DMS53 treated with DMSO at 0.1 percent for 48 hours (cell line): ENCODE data around the gene C10orf88.
"Not testable (repeated sequence)": the region's sequence is repeated elsewhere in the genome, so short reads cannot be mapped to it uniquely, and the experiment has no call there.

Experiments used
- DNase-seq: peaks from one replicate; lab custom pipeline; 2025; ENCODE audit not compliant: unreplicated experiment; lab: John Stamatoyannopoulos, UW

The C10orf88 gene

DNA sequence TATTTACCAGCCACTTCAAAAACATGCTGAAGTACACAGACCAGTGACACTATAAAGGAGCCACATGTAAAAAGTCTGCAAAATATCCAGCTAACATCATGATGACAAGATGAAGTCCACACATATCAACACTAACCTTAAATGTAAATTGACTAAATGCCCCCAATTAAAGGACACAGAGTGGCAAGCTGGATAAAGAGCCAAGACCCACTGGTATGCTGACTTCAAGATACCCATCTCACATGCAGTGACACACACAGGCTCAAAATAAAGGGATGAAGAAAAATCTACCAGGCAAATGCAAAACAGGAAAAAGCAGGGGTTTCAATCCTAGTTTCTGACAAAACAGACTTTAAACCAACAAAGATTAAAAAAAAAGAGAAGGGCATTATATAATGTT lies 12.9 kb upstream of the C10orf88 start:
- no peak for DNase-seq

GRCh38 chr10:122962405-122962804 lies 8.4 kb upstream of the C10orf88 start:
- DNase-seq = no peak

GRCh38 chr10:122957474-122957873 lies 3.4 kb upstream of the C10orf88 start:
- no peak for DNase-seq

- DNase-seq = no peak
Observed at GRCh38 chr10:122955892-122956291, 1.9 kb upstream of the C10orf88 start.

GRCh38 chr10:122954731-122955050 lies 664 bp upstream of the C10orf88 start:
- no peak for DNase-seq

DNA sequence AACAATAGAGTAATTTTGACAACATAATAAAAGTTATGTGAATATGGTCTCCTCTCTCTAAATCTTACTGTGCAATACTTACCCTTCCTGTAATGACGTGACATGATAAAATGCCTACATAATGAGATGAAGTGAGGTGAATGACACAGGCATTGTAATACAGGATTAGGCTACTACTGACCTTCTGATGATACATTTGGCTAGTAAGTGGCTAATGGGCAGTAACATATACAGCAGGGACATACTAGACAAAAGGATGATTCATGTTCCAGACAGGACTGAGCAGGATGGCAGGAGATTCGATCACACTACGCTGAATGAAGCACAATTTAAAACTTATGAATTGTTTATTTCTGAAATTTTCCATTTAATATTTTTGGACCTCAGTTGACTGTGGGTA lies 4.7 kb downstream of the C10orf88 start:
- no peak for DNase-seq

- no peak for DNase-seq
Observed at GRCh38 chr10:122939856-122940543, 14.0 kb downstream of the C10orf88 start.

DNA sequence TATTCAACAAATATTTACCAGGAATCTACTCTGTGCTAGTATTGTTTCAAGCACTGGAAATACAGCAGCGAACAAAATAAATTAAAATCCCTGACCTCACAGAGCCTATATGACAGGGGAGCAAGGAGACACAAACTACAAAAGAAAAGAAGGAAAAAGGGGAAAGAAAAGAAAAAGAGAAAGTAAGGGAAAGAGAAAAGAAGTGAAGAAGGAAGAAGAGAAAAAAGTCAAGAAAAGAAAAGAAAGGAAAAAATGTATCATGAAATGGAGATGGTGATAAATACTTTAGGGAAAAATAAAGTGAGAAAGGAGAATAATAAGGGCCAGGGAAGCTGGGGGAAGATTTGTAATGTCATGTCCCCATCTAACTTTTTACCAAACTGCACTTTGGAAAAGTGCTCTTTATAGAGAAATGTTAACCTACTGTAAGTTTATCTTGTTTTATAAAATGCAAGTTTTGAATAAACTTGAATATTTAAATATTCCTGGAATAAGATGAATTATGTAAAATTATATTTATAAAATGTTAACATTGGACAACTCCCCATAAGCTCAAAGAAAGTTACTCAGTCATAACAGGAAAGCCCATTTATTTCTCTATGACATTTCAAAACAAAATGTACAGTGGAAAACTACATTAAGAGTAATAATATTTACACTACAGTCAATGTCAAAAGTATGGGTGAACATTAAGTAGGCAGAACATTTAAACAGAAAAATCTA lies 14.7 kb downstream of the C10orf88 start:
- no peak for DNase-seq

DNA sequence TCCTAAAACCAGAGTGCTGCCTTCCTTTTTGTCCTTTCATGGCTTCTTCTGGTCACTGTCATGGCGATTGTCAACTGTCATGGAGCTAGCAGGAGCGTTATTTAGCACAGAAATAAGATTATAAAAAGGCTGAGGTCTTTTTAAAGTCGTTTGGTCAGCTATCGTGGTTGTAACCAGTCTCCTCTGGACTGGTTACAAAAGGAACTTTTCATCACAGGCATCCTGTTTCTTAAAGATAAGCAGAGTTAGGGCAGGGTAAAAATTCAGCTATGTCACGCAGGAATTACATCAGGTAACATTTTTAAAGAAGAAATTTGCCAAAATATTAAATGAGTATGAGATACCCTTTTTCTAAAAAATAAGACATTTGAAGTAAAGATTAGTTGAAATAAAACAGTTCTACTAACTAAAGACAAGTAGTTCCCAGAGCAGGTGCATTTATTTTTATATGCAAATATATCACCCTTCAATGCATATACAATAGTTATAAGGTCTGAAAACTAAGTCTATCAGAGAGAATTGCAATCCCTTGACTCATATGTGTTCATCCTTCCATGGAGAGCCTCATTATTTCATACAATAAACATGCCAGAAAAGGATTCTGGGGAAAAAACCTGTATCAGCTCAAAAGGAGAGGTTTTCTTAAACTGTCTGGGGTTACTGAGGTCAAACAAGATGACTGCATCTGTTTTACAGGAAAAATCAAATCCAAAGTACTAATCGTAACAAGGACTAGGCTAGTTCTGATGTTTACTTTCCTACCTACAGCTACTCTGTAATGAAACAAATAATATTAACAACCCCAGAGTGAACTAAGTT lies 22.7 kb downstream of the C10orf88 start:
- no peak for DNase-seq

- no peak for DNase-seq
Observed at GRCh38 chr10:122930140-122930539, 23.9 kb downstream of the C10orf88 start.

- no peak for DNase-seq
Observed at GRCh38 chr10:122915700-122916099, 38.3 kb downstream of the C10orf88 start.

GRCh38 chr10:122911889-122912484 lies 42.0 kb downstream of the C10orf88 start:
- peak; percentile 1 for DNase-seq

GRCh38 chr10:122910310-122910709 lies 43.7 kb downstream of the C10orf88 start, which contains the start of gene FAM24A:
TSS of gene FAM24A (plus strand) at chr10:122910610. CDS start at chr10:122911635, 1,025 bp downstream.
- no peak for DNase-seq

DNA sequence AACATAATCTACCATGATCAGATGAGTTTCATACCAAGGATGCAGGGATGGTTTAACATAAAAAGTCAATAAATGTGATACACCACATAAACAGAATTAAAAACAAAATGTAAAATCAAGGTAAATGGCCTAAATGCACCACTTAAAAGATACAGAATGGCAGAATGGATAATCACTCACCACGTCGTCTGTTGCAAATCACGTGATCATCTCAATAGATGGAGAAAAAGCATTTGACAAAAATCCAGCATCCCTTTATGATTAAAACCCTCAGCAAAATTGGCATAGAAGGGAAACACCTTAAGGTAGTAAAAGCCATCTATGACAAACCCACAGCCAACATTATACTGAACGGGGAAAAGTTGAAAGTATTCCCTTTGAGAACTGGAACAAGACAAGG lies 50.2 kb downstream of the C10orf88 start:
- DNase-seq = not testable (repeated sequence)

- no peak for DNase-seq
Observed at GRCh38 chr10:122894261-122894944, 59.6 kb downstream of the C10orf88 start.

DNA sequence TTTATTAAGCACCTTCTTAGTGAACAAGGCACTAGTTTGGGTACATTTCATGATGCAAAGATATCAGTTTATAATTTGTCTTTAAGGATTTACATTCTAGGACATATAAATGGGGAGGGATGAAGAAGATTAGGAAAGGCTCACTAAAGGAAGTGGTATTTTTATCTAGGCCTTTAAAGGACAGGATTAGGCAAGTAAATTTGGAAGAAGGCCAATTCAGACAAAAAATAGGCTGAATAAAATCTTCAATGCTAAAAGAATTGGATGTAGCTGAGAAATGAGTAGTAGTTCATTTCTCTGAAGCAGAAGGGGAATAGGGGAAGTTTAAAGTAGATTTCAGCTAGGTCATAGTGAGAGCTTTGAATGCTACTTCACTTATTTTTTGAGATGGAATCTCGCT lies 69.9 kb downstream of the C10orf88 start:
- no peak for DNase-seq

DNA sequence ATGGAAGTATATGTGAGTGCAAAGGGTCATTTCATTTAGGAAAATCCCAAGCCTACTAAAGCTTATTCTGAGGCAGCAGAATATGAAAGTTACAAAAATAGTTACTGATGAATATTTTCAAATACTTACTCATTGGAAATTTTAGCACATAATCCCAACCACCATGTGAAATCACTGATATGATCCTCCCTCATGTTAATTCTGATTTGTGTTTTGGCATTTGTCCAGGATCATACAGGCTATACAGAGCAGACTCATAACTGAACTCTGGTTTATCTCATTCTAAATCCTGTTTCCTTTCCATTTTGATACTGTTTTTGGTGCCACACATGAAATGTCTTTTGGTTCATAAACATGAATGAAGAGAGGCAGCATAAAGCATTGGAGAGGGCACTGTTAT lies 71.3 kb downstream of the C10orf88 start:
- DNase-seq = no peak
